K562 (cell line): ENCODE results near the gene PIKFYVE. TPM values are rescaled to one million over a fixed set of nuclear protein-coding genes. Genes with fewer than 3 reads are reported as not detected.
A peak's percentile ranks its signal among the peaks of the same experiment; 100 is the strongest.

ENCODE experiments used
- ATAC-seq: fragments of 200-7000 bp; cut with Tn5 transposase; 3 replicates; pipeline ENCODE4 v1.9.1; 2020; ENCODE audit warnings: moderate library complexity
- BruUV-seq: library from RNA; stranded (reverse); fragments of 400-500 nt; replicated peaks from 2 replicates; lab custom pipeline; 2021; lab: Mats Ljungman, UMichigan
- CTCF ChIA-PET: fragments of 300-600 bp; formaldehyde crosslinking; extraction: SDS; loops from one replicate; lab custom pipeline; 2021; ENCODE audit warnings: low intra/inter-chr PET ratio; lab: Yijun Ruan, JAX
- POLR2A ChIA-PET: fragments of 300-600, 350-650 bp; sonication (Branson Sonifier 250); formaldehyde crosslinking; extraction: SDS; loops from one replicate; lab custom pipeline; 2021; ENCODE audit warnings: antibody characterized with exemption, inconsistent platforms; lab: Yijun Ruan, JAX
- DNase-seq, 4 experiments: peaks; one replicate each; pipeline versions ENCODE4 v3.0.0 to v3.0.0-alpha.2; 2011 to 2018; ENCODE audit warnings: low spot score in 3 of 4, mixed read lengths in 3 of 4; ENCODE audit errors: extremely low read depth in 1 of 4
- FAIRE-seq: peaks from 2 replicates; lab custom pipeline; 2011; peaks lifted over from hg19 to GRCh38; lab: Jason Lieb, UNC
- H2AFZ ChIP-seq: 2 replicates; pipeline ENCODE4 v1.6.0; 2011; ENCODE audit warnings: low read depth, low read length, control low read depth, inconsistent platforms
- H3K27ac ChIP-seq: fragments of 200-600 bp; 3 replicates; pipeline ENCODE4 v1.8.0; 2011; ENCODE audit warnings: low read depth, mild to moderate bottlenecking, control low read depth, inconsistent platforms, low read length, moderate library complexity, mixed read lengths; ENCODE audit errors: extremely low read depth
- H3K27me3 ChIP-seq, 2 experiments: fragments of 300-600 bp in 1 of 2; 2 replicates in 1 of 2; 3 replicates in 1 of 2; pipeline versions ENCODE4 v1.6.0 to v1.8.0; 2011; ENCODE audit warnings: inconsistent platforms in 2 of 2, low read length in 2 of 2, mild to moderate bottlenecking in 1 of 2, mixed read lengths in 1 of 2, moderate library complexity in 1 of 2; ENCODE audit not compliant: control insufficient read depth in 2 of 2, insufficient read depth in 2 of 2
- H3K36me3 ChIP-seq: fragments of 300-600 bp; 3 replicates; pipeline ENCODE4 v1.8.0; 2011; ENCODE audit warnings: mild to moderate bottlenecking, low read length, inconsistent platforms; ENCODE audit not compliant: control insufficient read depth, insufficient read depth
- H3K4me1 ChIP-seq, 2 experiments: fragments of 200-600 bp in 1 of 2; replicated peaks in 1 of 2; 2 replicates in 1 of 2; 3 replicates in 1 of 2; pipeline versions ENCODE4 v1.5.1 to v1.8.0; 2011; ENCODE audit warnings: inconsistent platforms in 2 of 2, low read length in 2 of 2, mild to moderate bottlenecking in 1 of 2, mixed read lengths in 1 of 2, moderate library complexity in 1 of 2; ENCODE audit not compliant: control insufficient read depth in 2 of 2, insufficient read depth in 2 of 2
- H3K4me2 ChIP-seq: 2 replicates; pipeline ENCODE4 v1.6.1; 2011; ENCODE audit warnings: low read length, control low read depth, inconsistent platforms, mixed read lengths; ENCODE audit not compliant: insufficient read depth
- H3K4me3 ChIP-seq: fragments of 200-600 bp; sonication (generic), shearing (Covaris generic); 2 replicates; pipeline ENCODE4 v1.5.1; 2016; ENCODE audit warnings: control low read depth, inconsistent platforms
- H3K79me2 ChIP-seq: fragments of 200-600 bp; 3 replicates; pipeline ENCODE4 v1.8.0; 2011; ENCODE audit warnings: low read length, inconsistent platforms; ENCODE audit not compliant: control insufficient read depth, insufficient read depth
- H3K9ac ChIP-seq, 2 experiments: 2 replicates each; pipeline versions ENCODE4 v1.6.0 to v1.6.1; 2011; ENCODE audit warnings: low read depth in 2 of 2, low read length in 2 of 2, control low read depth in 1 of 2, inconsistent platforms in 1 of 2, mild to moderate bottlenecking in 1 of 2, mixed read lengths in 1 of 2; ENCODE audit not compliant: insufficient read depth in 1 of 2
- H3K9me1 ChIP-seq: one replicate; pipeline ENCODE4 v1.6.0; 2011; ENCODE audit warnings: inconsistent platforms, mild to moderate bottlenecking, low read length, moderate library complexity; ENCODE audit not compliant: control insufficient read depth, insufficient read depth
- H3K9me3 ChIP-seq: replicated peaks from 2 replicates; pipeline ENCODE4 v1.5.1; 2011; ENCODE audit warnings: low read depth, low read length, inconsistent platforms; ENCODE audit not compliant: control insufficient read depth, insufficient read depth
- H4K20me1 ChIP-seq: replicated peaks from 2 replicates; pipeline ENCODE4 v1.6.1; 2011; ENCODE audit warnings: low read length, inconsistent platforms, mixed read lengths; ENCODE audit not compliant: control insufficient read depth, insufficient read depth
- ARID2 ChIP-seq: fragments of 450-650 bp; IDR thresholded peaks from 2 replicates; pipeline ENCODE4 v1.6.1; 2017; ENCODE audit warnings: antibody characterized with exemption, mild to moderate bottlenecking
- WGBS: fragments of 100-300 bp; shearing (Covaris generic); methylation state at CpG from one replicate; pipeline ENCODE4 v1.1.6; 2016; ENCODE audit warnings: low coverage, mixed read lengths; ENCODE audit not compliant: insufficient coverage; ENCODE audit errors: missing lambda C conversion rate; 5-methylcytosine and 5-hydroxymethylcytosine counted together
- in situ Hi-C: fragments of 300-500 bp; cut with MboI; formaldehyde crosslinking; loops from 4 replicates; pipeline ENCODE4 v1.15.0; 2018; ENCODE audit warnings: inconsistent platforms, mixed read lengths
- intact Hi-C: fragments of 100-400 bp; cut with micrococcal nuclease; formaldehyde crosslinking; loops from 2 replicates; pipeline ENCODE4 v1.14.2; 2022
- polyA plus RNA-seq, 8 experiments: library from polyadenylated mRNA; depleted of rRNA in 4 of 8; stranded (reverse) in 5 of 8; unstranded in 3 of 8; fragments of >200 nt; fragmentation: Nextera tagmentation in 2 of 8; fragmentation: Illumina TruSeq in 1 of 8; extraction: Ambion mirVana in 2 of 8; extraction: Trizol in 1 of 8; gene quantifications; 2 replicates each; pipeline versions ENCODE4 v1.2.1 to v1.2.3, GENCODE V29; 2011 to 2014; ENCODE audit warnings: inconsistent platforms in 1 of 8, missing spikeins in 1 of 8
- total RNA-seq, 7 experiments: library from RNA; depleted of rRNA in 6 of 7; stranded (reverse); fragments of >200 nt in 6 of 7; fragmentation: Illumina TruSeq in 2 of 7; extraction: Trizol in 2 of 7; gene quantifications; 2 replicates each; pipeline versions ENCODE4 v1.2.1 to v1.2.3, GENCODE V29; 2011 to 2021; ENCODE audit warnings: low replicate concordance in 1 of 7
- TF ChIP-seq, protein P1 (sequence below), 2 experiments: IDR thresholded peaks; 2 replicates each; pipeline ENCODE4 v1.6.1; 2012; ENCODE audit warnings: improper control_type of control experiment in 2 of 2, low read depth in 2 of 2, low read length in 2 of 2, borderline replicate concordance in 1 of 2
- TF ChIP-seq, protein P2 (sequence below): fragments of 250-450 bp; sonication (Bioruptor Pico); IDR thresholded peaks from 2 replicates; pipeline ENCODE4 v1.5.0; 2021
- TF ChIP-seq, protein P3 (sequence below), 2 experiments: fragments of 450-650 bp in 1 of 2; sonication (generic) in 1 of 2; formaldehyde crosslinking in 1 of 2; IDR thresholded peaks; 2 replicates each; pipeline versions ENCODE4 v1.7.1 to v1.9.0; 2016 to 2022; ENCODE audit warnings: inconsistent platforms in 1 of 2, mild to moderate bottlenecking in 1 of 2, missing genetic modification reagents in 1 of 2

The PIKFYVE gene
- total and polyA plus RNA-seq, 9 of the 15 experiments (the other 6 are each of a cell fraction or from before 2014, with no cell fraction given): 3.6 to 25.6 (median 16.7) TPM

DNA sequence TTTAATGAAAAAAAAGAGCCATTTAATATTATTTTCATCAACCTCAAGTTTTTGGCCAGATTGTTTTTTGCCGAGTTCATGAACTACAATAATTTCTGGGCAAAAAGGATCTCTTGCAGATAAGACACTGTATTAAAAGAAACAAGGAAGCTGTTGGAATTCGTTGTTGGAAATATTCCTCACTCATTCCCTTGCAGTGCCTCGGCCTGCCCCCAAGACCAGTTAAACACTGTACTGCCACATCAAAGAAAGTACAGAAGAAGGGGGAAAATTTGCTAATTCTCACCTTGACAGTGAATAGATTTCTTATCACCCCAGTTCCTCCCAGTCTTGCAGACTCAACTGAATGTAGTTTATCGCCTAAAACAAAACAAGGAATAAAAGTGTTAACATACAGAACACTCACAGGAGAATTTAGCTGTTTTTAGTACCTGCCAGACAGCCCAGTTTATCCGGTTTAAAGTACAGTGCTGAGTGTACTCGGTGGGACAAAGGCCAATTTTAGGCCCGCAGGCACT, 12.4 kb upstream of the PIKFYVE start (continued):
- TF ChIP-seq, protein P1, sequence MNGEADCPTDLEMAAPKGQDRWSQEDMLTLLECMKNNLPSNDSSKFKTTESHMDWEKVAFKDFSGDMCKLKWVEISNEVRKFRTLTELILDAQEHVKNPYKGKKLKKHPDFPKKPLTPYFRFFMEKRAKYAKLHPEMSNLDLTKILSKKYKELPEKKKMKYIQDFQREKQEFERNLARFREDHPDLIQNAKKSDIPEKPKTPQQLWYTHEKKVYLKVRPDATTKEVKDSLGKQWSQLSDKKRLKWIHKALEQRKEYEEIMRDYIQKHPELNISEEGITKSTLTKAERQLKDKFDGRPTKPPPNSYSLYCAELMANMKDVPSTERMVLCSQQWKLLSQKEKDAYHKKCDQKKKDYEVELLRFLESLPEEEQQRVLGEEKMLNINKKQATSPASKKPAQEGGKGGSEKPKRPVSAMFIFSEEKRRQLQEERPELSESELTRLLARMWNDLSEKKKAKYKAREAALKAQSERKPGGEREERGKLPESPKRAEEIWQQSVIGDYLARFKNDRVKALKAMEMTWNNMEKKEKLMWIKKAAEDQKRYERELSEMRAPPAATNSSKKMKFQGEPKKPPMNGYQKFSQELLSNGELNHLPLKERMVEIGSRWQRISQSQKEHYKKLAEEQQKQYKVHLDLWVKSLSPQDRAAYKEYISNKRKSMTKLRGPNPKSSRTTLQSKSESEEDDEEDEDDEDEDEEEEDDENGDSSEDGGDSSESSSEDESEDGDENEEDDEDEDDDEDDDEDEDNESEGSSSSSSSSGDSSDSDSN (IDR thresholded peaks at IDR 0.05; ENCODE audit: borderline replicate concordance in 1 of 2, low read depth in 2 of 2, low read length in 2 of 2): no peak
- TF ChIP-seq, protein P2, sequence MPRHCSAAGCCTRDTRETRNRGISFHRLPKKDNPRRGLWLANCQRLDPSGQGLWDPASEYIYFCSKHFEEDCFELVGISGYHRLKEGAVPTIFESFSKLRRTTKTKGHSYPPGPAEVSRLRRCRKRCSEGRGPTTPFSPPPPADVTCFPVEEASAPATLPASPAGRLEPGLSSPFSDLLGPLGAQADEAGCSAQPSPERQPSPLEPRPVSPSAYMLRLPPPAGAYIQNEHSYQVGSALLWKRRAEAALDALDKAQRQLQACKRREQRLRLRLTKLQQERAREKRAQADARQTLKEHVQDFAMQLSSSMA (CRISPR knock-in tag): no peak

DNA sequence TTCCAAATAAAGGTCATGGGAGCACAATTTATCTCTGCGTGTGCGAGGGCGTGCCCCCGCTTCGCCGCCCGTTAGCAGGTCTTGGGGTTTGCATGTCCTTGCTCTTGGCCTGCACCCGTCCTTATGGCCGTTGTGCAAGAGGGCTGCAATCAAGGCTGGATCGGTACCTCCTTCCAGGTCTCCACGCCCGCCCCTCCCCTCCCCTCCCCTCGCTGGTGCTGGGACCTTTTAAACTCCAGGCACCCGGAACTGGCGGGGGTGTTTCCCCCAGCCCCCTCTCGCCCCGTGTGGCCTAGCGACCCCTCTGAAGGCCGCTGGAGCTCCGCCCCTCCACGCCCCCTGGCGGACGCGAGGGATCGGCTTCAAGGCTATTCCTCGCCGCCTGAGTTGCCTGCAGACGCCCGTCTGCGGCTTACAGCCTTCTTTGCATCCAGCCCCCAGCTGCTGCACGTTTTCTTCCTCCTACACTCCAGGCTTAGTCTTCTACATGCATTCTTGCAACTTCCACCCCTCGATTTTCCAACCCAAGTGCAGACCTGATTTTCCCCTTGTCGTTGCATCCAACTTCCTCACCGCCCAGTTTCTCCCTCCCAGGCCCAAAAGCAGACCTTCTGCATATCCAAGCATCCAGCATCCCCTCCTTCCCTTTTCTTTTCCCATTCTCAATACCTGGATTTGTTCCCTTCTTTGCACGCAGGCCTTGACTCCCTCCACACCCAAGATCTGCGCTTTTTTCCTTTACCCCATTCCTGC, 11.8 kb upstream of the PIKFYVE start:
- Histone ChIP-seq H4K20me1 (no peaks in the 10 kb centered on the region), H3K36me3 (peaks cover 45% of the 10 kb centered on the region; the same call in 2 of the 3 replicates), H3K4me1 (peaks cover 8 to 13% of the 10 kb centered on the region in 2 experiments; a peak in 4 of 5 replicates), H2AFZ (peak overlapping the region; percentile 74), H3K27me3 (no peaks in the 10 kb centered on the region), H3K79me2 (peaks cover 39% of the 10 kb centered on the region), H3K9me1 (no peaks in the 10 kb centered on the region), H3K9me3 (no peaks in the 10 kb centered on the region), H3K9ac (peak overlapping the region; percentile 81 to 91), H3K4me2 (peak overlapping the region; percentile 99), H3K27ac (peak overlapping the region; percentile 80), H3K4me3 (peak overlapping the region; percentile 84)
- ATAC-seq (peak; percentile 85), DNase-seq (peak; percentile 72 to 88 (median 80)), FAIRE-seq (no peak)
- WGBS: under 1% methylated on average over 28 of the region's 36 CpGs
- in situ Hi-C loops: no loop called here
- intact Hi-C loops: loop anchor here (1.0 kb wide), 1 partner anchor 79 kb away; no protein-coding TSS in a partner anchor
- POLR2A ChIA-PET: interaction anchor here (0.6 to 4.6 kb wide), 5 partner anchors 12 to 377 kb away, joined by 3 to 21 read pairs (median 4); partner anchors contain the start of gene PIKFYVE
- CTCF ChIA-PET: interaction anchor here (0.6 to 0.9 kb wide), 2 partner anchors 13 to 79 kb away, joined by 3 to 4 read pairs; no protein-coding TSS in a partner anchor
- no TSS peak for BruUV-seq
- TF ChIP-seq, protein P3, sequence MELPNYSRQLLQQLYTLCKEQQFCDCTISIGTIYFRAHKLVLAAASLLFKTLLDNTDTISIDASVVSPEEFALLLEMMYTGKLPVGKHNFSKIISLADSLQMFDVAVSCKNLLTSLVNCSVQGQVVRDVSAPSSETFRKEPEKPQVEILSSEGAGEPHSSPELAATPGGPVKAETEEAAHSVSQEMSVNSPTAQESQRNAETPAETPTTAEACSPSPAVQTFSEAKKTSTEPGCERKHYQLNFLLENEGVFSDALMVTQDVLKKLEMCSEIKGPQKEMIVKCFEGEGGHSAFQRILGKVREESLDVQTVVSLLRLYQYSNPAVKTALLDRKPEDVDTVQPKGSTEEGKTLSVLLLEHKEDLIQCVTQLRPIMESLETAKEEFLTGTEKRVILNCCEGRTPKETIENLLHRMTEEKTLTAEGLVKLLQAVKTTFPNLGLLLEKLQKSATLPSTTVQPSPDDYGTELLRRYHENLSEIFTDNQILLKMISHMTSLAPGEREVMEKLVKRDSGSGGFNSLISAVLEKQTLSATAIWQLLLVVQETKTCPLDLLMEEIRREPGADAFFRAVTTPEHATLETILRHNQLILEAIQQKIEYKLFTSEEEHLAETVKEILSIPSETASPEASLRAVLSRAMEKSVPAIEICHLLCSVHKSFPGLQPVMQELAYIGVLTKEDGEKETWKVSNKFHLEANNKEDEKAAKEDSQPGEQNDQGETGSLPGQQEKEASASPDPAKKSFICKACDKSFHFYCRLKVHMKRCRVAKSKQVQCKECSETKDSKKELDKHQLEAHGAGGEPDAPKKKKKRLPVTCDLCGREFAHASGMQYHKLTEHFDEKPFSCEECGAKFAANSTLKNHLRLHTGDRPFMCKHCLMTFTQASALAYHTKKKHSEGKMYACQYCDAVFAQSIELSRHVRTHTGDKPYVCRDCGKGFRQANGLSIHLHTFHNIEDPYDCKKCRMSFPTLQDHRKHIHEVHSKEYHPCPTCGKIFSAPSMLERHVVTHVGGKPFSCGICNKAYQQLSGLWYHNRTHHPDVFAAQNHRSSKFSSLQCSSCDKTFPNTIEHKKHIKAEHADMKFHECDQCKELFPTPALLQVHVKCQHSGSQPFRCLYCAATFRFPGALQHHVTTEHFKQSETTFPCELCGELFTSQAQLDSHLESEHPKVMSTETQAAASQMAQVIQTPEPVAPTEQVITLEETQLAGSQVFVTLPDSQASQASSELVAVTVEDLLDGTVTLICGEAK (IDR thresholded peaks at IDR 0.05): 0 out of 2 replicates have a peak, but pooled peaks have one; percentile 17
- TF ChIP-seq, protein P3 (CRISPR knock-in tag; IDR thresholded peaks at IDR 0.05): no peak
- no peak for TF ChIP-seq ARID2
